GM12892 (cell line): ENCODE measurements around the gene USHBP1. TPM values are rescaled to one million over a fixed set of nuclear protein-coding genes. Genes with fewer than 3 reads are reported as not detected.

Experiments used
- DNase-seq: peaks from one replicate; pipeline ENCODE4 v3.0.0; 2011; ENCODE audit not compliant: insufficient read length
- FAIRE-seq: peaks from 2 replicates; lab custom pipeline; 2011; peaks lifted over from hg19 to GRCh38; lab: Jason Lieb, UNC
- POLR2A ChIP-seq: IDR thresholded peaks from 2 replicates; pipeline ENCODE4 v1.6.1; 2011; ENCODE audit warnings: low read depth, low read length, control low read depth
- POLR2AphosphoS5 ChIP-seq: IDR thresholded peaks from 2 replicates; pipeline ENCODE4 v1.6.1; 2011; ENCODE audit warnings: low read depth, low read length, control low read depth
- TAF1 ChIP-seq: IDR thresholded peaks from 2 replicates; pipeline ENCODE4 v1.6.1; 2011; ENCODE audit warnings: low read depth, mild to moderate bottlenecking, control low read depth, low read length, borderline replicate concordance
- polyA plus RNA-seq: library from polyadenylated mRNA; unstranded; fragments of >200 nt; gene quantifications from one replicate; pipeline ENCODE4 v1.2.1, GENCODE V29; 2012; ENCODE audit warnings: missing spikeins, inconsistent platforms; ENCODE audit not compliant: missing spikeins

Gene USHBP1, protein sequence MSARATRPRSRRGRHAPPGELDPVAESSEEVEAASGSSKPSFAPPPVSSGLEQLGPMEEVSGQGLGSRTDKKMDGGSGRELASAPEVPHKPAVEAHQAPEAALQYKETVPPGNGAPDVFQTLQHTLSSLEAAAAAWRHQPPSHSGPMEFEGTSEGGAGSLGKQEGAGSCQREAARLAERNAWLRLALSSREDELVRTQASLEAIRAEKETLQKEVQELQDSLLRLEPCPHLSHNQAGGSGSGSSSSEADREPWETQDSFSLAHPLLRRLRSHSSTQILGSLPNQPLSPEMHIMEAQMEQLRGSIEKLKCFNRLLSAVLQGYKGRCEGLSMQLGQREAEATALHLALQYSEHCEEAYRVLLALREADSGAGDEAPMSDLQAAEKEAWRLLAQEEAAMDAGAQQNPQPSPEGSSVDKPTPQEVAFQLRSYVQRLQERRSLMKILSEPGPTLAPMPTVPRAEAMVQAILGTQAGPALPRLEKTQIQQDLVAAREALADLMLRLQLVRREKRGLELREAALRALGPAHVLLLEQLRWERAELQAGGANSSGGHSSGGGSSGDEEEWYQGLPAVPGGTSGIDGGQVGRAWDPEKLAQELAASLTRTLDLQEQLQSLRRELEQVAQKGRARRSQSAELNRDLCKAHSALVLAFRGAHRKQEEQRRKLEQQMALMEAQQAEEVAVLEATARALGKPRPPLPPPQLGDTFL
- not detected for polyA plus RNA-seq

DNA sequence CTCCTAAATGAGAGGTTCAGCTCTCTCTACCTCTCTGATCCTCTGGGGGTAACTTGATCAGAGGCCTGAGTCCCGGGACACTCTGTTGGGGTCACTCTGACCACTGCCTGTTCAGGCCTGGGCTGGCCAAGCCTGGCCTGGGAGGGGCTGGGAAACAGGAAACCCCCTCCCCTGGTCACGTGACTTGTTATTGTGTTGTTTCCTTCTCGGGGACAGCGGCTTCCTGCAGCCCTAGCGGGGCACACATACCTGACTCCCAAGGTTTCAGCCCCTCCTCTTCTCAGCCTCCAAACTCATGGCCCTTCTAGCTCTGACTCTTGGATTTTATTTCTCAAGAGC lies at the start of gene USHBP1:
Gene USHBP1 (minus strand): TSS at position 105 of the 339 bp plus-strand sequence. CDS start 446 bp downstream, outside the sequence.
- TF ChIP-seq POLR2A = no peak
- TF ChIP-seq POLR2AphosphoS5 = no peak
- no peak for TF ChIP-seq TAF1
- FAIRE-seq (no peak), DNase-seq (no peak)

DNA sequence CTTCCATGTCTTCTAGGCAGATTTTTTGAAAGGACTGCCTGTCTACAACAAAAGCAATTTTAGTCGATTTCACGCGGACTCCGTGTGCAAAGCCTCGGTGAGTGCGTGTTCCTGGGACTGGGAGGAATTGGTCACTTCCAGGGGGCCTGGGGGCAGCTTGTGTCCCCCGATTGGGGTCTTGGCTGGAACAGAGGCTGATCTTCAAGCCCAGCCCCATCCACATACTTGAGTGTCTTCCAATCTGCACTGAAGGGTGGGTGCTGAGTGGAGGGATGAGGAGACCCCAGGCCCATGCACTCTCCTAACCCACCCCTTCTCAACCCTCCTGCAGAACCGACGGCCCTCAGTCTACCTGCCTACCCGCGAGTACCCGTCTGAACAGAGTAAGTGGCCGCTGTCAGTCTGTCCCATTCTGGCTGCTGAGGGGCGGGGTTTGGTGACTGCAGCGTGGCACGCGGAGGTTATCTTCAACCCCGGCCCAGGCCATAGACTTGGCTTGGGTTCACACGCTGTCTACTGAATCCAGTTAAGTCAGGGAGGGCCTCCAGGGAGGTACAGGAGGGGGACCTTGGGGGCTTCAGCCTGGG lies 49.6 kb upstream of the USHBP1 start:
- DNase-seq = no peak
- FAIRE-seq = no peak
- no peak for TF ChIP-seq POLR2A
- TF ChIP-seq TAF1 = no peak
- TF ChIP-seq POLR2AphosphoS5 = no peak

DNA sequence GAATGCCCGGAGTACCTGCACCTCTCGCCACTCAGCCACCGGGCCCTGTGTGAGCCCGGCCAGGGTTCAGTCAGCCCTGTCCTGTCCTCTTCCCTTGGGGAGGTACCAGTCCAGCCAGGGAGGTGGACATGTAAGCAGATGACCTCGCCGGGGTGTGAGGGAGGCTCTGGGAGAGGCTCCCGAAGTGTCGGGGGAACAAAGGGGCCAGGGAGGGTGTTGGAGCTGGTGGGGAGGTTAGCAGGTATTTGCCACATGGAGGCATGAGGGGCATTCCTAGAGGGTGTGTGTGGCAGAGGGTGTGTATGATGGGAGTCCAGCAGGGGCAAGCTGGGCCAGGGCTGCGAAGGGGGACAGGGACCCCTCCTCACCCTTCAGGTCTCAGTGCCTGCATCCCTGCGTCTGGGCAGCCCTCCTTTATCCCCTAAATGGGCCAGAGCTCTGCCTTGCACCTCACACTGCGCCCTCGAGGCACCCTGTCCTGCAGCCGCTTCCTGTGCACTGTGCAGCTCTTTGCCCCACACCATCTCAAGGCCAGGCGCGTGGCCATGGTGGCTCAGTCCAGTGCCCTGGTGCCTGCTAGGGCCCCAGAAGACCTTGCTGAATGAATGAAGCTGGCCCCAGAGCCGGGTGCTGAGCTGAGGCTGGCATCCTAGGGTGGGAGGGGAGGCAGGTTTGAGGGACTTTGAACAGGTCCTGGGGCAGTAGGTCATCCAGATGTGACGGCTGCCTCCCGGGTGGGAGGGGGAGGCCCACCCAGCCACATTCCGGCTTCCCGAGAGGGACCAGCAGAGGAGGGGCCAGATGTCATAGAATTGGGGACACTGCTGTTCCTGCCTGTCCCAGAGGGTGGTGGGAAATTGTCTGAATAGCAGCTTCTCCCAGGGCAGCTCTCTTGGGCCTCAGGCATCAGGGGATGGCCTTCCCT lies 47.9 kb upstream of the USHBP1 start:
- DNase-seq (no peak), FAIRE-seq (no peak)
- no peak for TF ChIP-seq TAF1
- no peak for TF ChIP-seq POLR2A
- TF ChIP-seq POLR2AphosphoS5 = no peak

DNA sequence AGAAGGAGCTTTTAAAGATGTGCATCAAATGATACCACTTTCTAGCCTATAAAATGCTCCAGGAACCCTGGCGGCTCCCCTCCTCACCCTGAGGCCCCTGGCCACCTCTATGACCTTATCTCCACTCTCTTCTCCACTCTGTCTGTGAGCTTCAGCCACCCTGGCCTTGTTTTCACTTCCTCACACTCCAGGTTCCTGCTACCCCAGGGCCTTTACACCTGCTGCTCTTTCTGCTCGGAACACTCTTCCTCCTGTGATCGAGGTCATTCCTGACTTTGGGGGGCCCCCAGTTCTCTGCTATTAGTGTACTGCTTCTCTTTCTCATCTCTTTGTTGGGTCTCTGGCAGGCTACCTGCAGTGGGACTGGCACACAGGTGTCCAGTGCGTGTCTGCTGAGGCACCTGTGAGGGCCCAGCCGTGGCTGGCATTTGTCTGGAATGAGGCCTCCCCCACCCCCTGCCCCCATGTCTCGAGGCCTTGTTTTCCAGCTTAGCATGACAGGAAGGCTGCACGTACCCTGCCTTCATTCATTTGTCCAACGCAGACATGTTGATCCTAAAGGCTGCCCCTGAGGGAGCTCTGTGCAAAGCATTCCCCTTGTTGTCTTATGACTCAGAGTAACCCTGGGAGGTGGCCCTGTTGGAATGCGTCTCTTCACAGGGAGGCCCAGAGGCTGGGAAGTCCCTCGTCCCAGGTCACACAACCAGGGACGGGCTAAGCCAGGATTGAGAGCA lies 47.1 kb upstream of the USHBP1 start:
- no peak for DNase-seq
- TF ChIP-seq POLR2A (no peak), POLR2AphosphoS5 (no peak), TAF1 (no peak)
- no peak for FAIRE-seq

DNA sequence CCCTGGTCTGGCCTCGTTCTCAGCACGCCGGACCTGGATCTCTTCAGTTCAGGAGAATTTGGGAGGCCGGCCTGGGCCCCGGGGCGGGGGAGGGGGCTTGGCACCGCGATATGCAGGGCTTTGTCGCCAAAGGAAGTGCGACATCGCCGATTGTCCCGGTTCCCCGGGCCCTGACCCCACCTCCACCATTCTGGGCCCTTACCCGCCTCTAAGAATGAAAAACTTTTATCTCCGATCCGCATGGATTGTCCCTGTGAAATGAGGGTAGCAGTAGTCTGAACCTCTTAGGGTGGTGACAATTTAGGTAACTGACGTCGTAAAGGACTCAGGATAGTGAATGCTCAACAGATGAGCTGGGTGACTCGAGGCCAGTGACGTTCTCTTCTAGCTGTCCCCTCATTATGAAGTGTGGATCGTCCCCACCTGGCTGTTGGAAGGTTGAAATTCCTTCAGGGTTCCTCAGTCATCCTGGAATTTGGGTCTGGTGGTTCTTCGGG lies 45.5 kb upstream of the USHBP1 start:
- DNase-seq (no peak), FAIRE-seq (peak; percentile 40)
- TF ChIP-seq POLR2A (no peak), TAF1 (no peak), POLR2AphosphoS5 (no peak)

DNA sequence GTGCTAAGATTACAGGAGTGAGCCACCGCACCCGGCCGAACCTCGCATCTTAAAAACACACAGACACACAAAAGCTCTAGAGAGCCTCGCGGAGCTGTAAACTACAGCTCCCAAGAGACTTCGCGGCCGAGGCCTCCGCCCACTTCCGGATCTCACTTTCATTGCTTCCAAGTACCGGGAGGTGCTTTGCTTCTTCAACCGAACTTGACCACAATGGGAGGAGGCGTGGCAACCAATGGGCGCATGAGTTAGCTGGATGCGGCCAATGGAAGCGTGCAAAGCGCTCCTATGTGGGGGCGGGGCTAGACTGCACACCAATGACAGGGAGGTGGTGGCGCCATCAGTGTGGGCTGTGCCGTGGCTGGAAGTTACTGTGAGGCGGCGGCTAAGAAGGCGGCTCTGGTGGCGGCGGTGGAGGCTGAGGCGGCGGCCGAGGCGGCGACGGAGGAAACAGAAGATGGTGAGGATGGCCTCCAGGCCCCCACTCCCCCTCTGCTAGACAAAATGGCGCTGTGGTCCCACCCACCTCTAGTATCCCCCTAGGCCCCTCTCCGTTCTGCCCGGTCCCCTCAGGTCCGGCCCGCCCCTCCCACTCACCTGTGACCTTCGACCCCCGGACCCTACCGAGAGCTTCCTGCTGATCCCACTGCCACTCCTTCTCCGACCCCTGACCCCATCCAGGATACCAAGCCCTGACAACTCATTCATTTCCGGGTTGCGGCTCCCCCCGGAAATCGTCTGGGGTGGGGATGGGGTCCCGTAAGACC lies 44.8 kb upstream of the USHBP1 start, which contains the start of gene DDA1:
Gene DDA1 (plus strand): TSS at position 366 of the 767 bp plus-strand sequence. CDS start 92 bp downstream, at position 458.
- FAIRE-seq = peak; percentile 99
- DNase-seq = peak; percentile 99
- TF ChIP-seq POLR2AphosphoS5 (peak; percentile 70; the same call in 1 of the 2 replicates), TAF1 (peak; percentile 59; the same call in 1 of the 2 replicates), POLR2A (peak; percentile 74; the same call in 1 of the 2 replicates)

DNA sequence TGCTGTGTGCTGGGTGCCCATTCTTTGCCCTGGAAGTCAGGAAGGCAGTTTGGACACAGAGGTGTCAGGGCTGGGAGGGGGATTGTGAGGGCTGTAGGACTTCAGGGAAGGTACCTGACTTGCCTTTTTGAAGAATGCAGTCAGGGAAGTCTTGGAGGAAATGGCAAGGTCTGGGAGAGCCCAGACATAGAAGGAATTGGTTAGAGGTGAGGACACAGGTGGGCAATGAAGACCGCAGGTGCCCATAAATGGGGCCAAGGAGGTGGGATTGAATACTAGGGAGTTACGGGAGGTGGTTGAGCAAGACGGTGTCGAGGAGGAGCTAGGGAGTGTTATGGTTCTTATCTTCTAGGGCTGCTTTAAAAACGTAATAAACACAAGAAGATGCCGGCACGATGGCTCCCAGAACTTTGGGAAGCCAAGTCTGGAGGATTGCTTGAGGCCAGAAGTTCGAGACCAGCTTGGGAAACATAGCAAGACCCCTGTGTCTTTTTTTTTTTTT lies 43.4 kb upstream of the USHBP1 start:
- TF ChIP-seq TAF1 (no peak), POLR2A (no peak), POLR2AphosphoS5 (no peak)
- no peak for FAIRE-seq
- DNase-seq = no peak

DNA sequence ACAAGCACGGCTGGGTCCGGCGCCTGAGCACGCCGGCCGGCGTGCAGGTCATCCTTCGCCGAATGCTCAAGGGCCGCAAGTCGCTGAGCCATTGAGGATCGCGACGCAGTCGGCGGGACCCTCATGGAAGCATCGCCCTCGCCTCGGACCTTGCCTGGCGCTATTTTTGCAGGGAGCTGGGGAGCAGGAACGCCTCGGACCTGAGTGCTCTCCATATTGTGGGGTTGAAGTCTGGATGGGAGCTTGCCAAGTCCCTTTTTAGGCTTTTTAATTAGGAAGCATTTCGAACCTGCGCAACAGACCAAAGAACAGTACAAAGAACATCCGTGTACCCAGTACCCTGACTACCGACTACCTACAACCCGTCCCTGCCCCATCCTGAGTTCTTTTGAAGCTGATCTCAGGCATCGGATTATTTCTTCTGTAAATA lies 41.8 kb upstream of the USHBP1 start:
- FAIRE-seq = no peak

DNA sequence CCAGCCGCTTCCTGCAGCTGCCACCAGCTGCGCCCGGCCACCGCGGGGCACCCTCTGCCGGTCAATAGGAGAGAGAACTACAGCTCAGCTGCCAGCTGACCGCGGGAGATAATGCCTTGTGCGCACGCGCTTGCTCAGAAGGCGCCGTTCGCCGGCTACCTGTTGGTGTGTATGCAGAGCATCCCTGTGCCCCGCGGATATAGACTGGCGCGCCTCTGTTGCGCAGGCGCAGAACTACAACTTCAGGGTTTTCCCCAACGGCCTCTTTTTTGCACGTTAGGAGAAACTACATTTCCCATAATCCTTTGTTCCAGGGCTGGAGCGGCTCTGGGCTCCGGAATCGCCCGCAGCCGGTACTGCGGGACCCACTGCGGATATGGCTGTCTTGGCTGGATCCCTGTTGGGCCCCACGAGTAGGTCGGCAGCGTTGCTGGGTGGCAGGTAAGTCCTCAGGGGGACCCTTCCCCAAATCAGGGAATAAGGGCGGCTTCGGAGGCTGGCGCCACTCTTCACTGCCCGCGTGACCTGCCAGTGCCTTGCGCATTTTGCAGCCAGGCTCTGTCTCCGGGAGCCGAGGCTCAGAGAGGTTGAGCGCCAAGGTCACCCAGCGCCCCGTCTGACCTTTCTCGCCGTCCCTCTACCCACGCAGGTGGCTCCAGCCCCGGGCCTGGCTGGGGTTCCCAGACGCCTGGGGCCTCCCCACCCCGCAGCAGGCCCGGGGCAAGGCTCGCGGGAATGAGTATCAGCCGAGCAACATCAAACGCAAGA lies 41.2 kb upstream of the USHBP1 start, which contains the start of gene MRPL34:
Gene MRPL34 (plus strand): TSS at position 356 of the 768 bp plus-strand sequence. CDS start 21 bp downstream, at position 377.
- FAIRE-seq (peak; percentile 100), DNase-seq (peak; percentile 78)
- no peak; the same call in 1 of the 2 replicates for TF ChIP-seq POLR2AphosphoS5
- peak; percentile 52 for TF ChIP-seq POLR2A

More for the DNA sequence above, 41.8 kb upstream of the USHBP1 start:
- no peak for DNase-seq
- no peak for TF ChIP-seq POLR2AphosphoS5
- peak; percentile 15; the same call in 1 of the 2 replicates for TF ChIP-seq POLR2A
